DMS 273 (cell line): ENCODE measurements around the gene RSPH1.

Experiments used
- DNase-seq: peaks from one replicate; lab custom pipeline; 2025; ENCODE audit not compliant: unreplicated experiment; lab: John Stamatoyannopoulos, UW

RSPH1 gene

DNA sequence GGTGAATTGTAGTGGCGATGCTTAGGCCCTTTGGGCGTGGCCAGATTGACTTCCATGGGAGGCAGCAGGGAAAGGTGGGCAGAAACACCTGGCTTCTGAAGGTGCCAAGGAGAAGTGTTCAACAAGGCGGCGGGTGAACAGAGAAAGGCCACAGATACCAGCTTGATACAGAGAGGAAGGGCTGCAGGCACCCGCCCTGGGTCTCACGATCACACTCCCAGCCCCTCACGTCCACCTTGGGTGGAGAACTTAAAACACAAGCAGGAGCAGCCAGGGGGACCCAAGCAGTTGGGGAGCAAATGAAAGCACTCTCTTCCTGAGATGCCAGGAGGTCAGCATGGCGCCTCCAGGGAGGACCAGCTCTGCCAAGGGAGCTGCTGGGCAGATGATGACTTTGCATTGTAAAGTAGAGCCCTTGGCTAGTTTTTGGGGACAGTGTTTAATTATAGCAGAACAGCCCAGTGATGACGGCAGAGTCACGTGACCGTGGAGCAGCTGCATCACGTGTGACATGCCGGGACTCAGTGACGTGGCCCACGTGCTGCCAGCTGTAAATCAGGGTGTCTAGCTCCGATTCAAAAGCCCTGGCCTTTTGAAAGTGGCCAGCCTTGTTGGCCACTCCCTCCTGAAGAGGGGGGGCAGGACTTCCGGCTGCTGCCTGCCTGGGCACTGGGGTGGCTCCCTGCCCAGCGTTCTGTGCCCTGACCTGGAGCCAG lies 36.6 kb upstream of the RSPH1 start:
- no peak for DNase-seq

DNA sequence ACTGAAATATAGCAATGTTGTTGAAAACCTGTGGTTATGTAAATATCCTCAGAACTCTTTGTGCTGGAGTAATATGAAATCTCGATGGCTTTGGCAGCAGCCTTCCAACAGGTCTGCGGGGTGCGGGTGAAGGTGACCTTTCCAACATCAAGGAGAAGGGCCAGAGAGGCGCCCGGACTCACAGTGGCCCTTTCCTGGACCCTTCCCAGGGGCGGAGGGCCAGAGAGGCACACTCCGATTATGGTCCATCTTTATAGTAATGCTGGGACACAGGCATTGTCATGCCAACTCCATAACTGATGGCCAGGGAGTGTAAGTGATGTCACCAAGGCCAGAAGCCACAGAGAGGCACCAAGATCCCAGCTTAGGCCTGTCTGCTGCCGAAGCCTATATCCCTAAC lies 35.7 kb upstream of the RSPH1 start:
- DNase-seq = no peak

DNA sequence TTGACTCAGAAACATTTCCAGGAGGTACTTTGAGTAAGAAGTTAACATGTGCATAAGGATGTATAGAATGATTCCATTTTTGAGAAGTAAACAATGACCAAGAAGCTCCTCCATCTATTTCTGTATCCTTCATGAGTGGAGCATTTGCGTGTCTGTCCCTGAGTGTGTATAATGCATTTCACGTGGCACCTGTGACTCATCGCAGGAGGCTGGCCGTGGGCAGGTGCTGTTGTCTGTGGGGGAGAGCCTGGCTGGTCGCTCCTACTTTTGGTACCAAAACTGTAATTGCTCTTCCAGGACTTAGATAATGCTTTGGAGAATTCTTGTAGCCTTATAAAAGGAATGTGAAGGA lies 34.1 kb upstream of the RSPH1 start:
- DNase-seq = no peak

DNA sequence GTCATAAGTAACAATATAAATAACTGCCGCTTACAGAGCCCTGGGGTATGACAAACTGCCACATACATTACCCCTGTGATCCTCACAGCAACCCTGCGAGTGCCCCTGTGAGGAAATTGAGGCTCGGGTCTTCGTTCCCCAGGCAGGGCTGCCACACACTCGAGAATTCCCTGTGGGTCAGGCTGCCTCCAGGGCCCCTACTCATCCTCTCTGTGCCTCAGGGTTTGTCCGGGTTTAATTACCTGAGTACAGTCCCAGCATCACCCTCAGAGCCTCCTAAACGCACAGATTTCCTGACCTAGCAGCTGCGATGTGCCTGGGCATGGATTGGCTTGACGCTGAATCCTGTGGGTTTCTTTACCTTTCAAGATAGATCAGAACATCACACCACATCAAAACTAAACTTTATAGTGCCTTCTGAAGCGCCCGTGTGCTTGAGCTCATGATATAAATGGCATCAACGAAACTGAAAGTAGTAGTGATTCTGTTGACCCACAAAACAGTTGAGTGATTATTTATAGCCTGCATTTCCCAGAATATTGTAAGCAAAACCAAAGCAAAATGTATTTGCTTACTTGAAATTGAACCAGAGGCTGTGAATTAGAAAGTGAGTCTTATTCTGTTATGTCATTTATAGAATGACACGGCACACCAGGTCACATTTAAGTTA lies 31.6 kb upstream of the RSPH1 start:
- no peak for DNase-seq

- no peak for DNase-seq
Observed at GRCh38 chr21:42527127-42527488, 31.1 kb upstream of the RSPH1 start.

DNA sequence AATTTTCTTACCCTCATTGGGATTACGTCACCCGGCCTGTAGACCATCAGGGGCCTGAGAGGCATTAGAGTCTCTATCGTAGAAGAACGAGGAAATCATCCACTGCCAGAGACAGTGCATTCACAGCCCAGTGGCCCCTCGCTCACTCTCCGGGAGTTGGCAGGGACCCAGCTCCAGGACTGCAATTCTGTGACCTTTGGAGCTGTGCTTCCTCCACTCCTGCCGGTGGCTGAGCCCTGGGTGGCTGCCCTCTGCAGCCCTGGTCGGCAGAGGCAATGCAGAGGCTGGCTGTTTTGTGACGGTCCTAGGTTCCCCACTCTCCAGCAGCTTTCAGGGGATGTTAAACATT lies 30.3 kb upstream of the RSPH1 start:
- DNase-seq = no peak

GRCh38 chr21:42525676-42526378 lies 29.8 kb upstream of the RSPH1 start:
- no peak for DNase-seq

- no peak for DNase-seq
Observed at GRCh38 chr21:42525029-42525581, 29.1 kb upstream of the RSPH1 start.

DNA sequence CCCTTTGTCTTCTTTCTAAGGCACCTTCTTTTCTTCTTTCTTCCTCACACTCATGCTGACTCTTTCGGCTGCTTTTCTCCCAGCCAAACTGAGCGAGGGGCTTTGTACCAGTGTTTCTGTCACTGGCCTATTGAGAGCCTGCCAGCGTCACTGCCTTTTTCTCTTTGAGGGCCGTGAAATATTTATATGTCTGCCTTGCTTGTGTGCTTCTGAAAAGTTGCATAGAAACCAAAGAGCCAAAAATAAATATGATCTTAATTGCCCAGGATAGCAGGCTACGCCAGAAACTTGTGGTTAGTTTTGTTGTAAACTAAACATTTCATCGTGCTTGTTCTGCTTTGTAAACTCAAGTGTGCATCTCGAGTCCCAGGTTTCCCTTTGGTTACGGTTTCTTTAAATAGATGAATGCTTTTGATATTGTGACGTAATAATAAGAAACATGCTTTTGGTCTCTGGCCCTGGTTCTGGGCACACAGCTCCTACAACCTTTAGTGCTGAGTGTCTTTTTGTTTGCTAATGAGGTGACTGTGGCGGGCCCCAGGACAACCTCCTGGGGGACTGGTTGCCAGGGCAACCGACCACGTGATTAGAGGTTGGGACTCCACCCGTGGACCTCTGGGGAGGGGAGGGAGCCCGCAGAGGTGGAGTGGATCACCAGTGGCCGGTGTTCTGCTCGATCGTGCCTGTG lies 28.5 kb upstream of the RSPH1 start:
- peak; percentile 57 for DNase-seq

DNA sequence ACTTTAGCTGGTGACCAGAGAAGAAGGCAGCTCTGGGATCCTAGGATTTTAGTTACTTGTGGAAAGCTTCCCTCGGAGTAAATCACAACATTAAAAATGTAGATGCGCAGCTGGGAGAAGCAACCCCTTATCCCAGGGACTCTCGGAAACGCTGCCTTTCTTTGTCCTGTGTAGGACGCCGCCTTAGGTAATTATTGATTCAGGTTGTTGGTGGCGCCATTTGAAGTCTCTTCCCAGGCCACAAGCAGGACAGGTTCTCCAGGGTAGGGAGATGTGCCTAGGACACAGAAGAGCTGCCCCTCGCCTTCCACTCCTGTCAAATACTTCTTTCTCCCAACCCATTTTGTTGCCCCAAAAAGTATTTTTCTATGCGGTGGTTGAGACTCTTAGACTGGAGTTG lies 27.9 kb upstream of the RSPH1 start:
- no peak for DNase-seq

DNA sequence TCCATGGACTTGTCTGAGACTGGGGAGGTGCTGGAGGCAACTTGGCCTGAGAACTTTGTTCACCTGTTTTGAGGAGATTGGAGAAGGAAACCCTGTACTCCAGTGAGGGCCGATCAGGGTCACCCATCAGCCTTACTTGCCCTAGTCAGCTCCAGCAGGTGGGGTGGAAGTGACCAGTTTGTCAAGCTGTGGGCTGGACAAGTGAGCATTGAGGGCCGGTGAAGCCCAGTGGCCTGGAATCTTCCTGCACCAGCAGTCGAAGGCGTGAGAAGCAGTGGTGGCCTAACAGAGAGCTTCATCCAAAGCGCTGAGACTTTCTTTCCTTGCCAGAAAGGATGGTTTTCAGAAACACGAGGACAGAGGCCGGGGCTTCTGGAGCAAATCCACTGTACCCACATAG lies 27.2 kb upstream of the RSPH1 start:
- DNase-seq = no peak

- no peak for DNase-seq
Observed at GRCh38 chr21:42522771-42523170, 26.7 kb upstream of the RSPH1 start.

DNA sequence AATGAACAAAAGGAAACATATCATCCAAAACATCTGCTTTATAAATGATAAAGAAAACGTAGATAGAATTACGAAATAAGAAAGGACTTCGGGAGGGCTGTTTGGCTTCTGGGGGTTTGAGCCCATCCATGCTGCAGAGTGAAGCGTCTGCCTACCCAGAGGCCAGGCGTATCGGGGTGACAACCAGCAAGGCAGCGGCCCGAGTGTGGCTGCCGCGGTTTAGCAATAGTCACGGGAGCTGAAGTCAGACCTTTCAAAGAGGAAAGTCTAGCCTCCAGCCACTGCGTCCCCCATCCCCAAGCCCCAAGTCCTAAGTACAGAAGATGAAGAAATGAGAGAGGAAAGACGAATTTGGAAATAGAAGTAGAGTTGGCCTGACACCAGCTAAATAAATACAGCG lies 26.2 kb upstream of the RSPH1 start:
- DNase-seq = no peak

GRCh38 chr21:42521805-42522204 lies 25.8 kb upstream of the RSPH1 start:
- no peak for DNase-seq

GRCh38 chr21:42521384-42521783 lies 25.4 kb upstream of the RSPH1 start:
- no peak for DNase-seq

GRCh38 chr21:42520628-42521253 lies 24.7 kb upstream of the RSPH1 start:
- no peak for DNase-seq

GRCh38 chr21:42518626-42519025 lies 22.6 kb upstream of the RSPH1 start:
- DNase-seq = no peak

- DNase-seq = no peak
Observed at GRCh38 chr21:42518215-42518614, 22.2 kb upstream of the RSPH1 start.

- no peak for DNase-seq
Observed at GRCh38 chr21:42515708-42516502, 19.9 kb upstream of the RSPH1 start.

- no peak for DNase-seq
Observed at GRCh38 chr21:42514883-42515228, 18.8 kb upstream of the RSPH1 start.
